Amniotic epithelial cell (primary cell): ENCODE data around the gene PTPRB.

Source experiments
- DNase-seq: peaks from one replicate; pipeline ENCODE4 v3.0.0-alpha.2; 2010; ENCODE audit warnings: low read depth

PTPRB gene

GRCh38 chr12:70643939-70644338, 6.7 kb upstream of the PTPRB start:
- no peak for DNase-seq

- DNase-seq = no peak
These were observed 4.5 kb upstream of the PTPRB start for GRCh38 chr12:70641691-70642090.

GRCh38 chr12:70640901-70641300, 3.7 kb upstream of the PTPRB start:
- DNase-seq = no peak

GRCh38 chr12:70639535-70639934, 2.3 kb upstream of the PTPRB start:
- no peak for DNase-seq

- DNase-seq = peak; percentile 14
These were observed 1.6 kb upstream of the PTPRB start for GRCh38 chr12:70638639-70639360.

- DNase-seq = no peak
These were observed 1.5 kb downstream of the PTPRB start for GRCh38 chr12:70635755-70636154.

GRCh38 chr12:70628701-70629480, 8.3 kb downstream of the PTPRB start:
- peak; percentile 31 for DNase-seq

- no peak for DNase-seq
These were observed 9.6 kb downstream of the PTPRB start for GRCh38 chr12:70627677-70628076.

GRCh38 chr12:70626180-70626579, 11.0 kb downstream of the PTPRB start:
- no peak for DNase-seq

- peak; percentile 14 for DNase-seq
These were observed 17.6 kb downstream of the PTPRB start for GRCh38 chr12:70619471-70620152.

- DNase-seq = no peak
These were observed 18.9 kb downstream of the PTPRB start for GRCh38 chr12:70618371-70618770.

GRCh38 chr12:70617450-70617849, 19.8 kb downstream of the PTPRB start:
- no peak for DNase-seq

- no peak for DNase-seq
These were observed 21.9 kb downstream of the PTPRB start for GRCh38 chr12:70615174-70615866.

GRCh38 chr12:70609739-70610491, 27.3 kb downstream of the PTPRB start:
- DNase-seq = peak; percentile 7

GRCh38 chr12:70609203-70609602, 28.0 kb downstream of the PTPRB start:
- no peak for DNase-seq

GRCh38 chr12:70608184-70608583, 29.0 kb downstream of the PTPRB start:
- DNase-seq = peak; percentile 6

GRCh38 chr12:70607107-70607506, 30.1 kb downstream of the PTPRB start:
- DNase-seq = no peak

- peak; percentile 9 for DNase-seq
These were observed 31.3 kb downstream of the PTPRB start for GRCh38 chr12:70605976-70606375.

- DNase-seq = no peak
These were observed 32.6 kb downstream of the PTPRB start for GRCh38 chr12:70604662-70605061.

- no peak for DNase-seq
These were observed 34.2 kb downstream of the PTPRB start for GRCh38 chr12:70603044-70603443.

GRCh38 chr12:70598467-70599193, 38.6 kb downstream of the PTPRB start:
- no peak for DNase-seq
